IPS-18a (cell line): ENCODE results near the gene KIF9.
"Not testable (repeated sequence)": the region's sequence is repeated elsewhere in the genome, so short reads cannot be mapped to it uniquely, and the experiment has no call there.

Experiments
- H3K27ac ChIP-seq: one replicate; pipeline ENCODE4 v1.5.1; 2013; ENCODE audit warnings: low read length
- H3K27me3 ChIP-seq: one replicate; pipeline ENCODE4 v1.6.1; 2013; ENCODE audit warnings: mild to moderate bottlenecking, low read length; ENCODE audit not compliant: control insufficient read depth, insufficient read depth
- H3K36me3 ChIP-seq: one replicate; pipeline ENCODE4 v1.6.1; 2013; ENCODE audit warnings: low read depth, low read length; ENCODE audit not compliant: control insufficient read depth
- H3K4me1 ChIP-seq: one replicate; pipeline ENCODE4 v1.6.1; 2013; ENCODE audit warnings: low read depth, low read length; ENCODE audit not compliant: control insufficient read depth
- H3K4me3 ChIP-seq: one replicate; pipeline ENCODE4 v1.5.1; 2013; ENCODE audit warnings: low read length
- H3K9ac ChIP-seq: one replicate; pipeline ENCODE4 v1.6.1; 2013; ENCODE audit warnings: mild to moderate bottlenecking, low read length, moderate library complexity
- H3K9me3 ChIP-seq: one replicate; pipeline ENCODE4 v1.6.1; 2013; ENCODE audit warnings: low read depth, low read length; ENCODE audit not compliant: control insufficient read depth

Gene KIF9

GRCh38 chr3:47310391-47310790 lies 27.8 kb upstream of the KIF9 start:
- no peaks in the 10 kb centered on the region for H3K4me1 ChIP-seq
- H3K36me3 ChIP-seq, result peaks cover 2% of the 10 kb centered on the region
- H3K27ac ChIP-seq, result no peak overlapping the region
- H3K9ac ChIP-seq, result no peak overlapping the region
- no peaks in the 10 kb centered on the region for H3K27me3 ChIP-seq
- H3K9me3 ChIP-seq, result no peaks in the 10 kb centered on the region
- no peak overlapping the region for H3K4me3 ChIP-seq

- H3K27me3 ChIP-seq, H3K4me1 ChIP-seq, H3K9me3 ChIP-seq, H3K27ac ChIP-seq, H3K4me3 ChIP-seq, H3K9ac ChIP-seq, H3K36me3 ChIP-seq: not testable (repeated sequence)
Measured at GRCh38 chr3:47309231-47309630, 26.6 kb upstream of the KIF9 start.

- no peak overlapping the region for H3K9ac ChIP-seq
- H3K27ac ChIP-seq, result no peak overlapping the region
- no peaks in the 10 kb centered on the region for H3K4me1 ChIP-seq
- peaks cover 11% of the 10 kb centered on the region for H3K36me3 ChIP-seq
- no peaks in the 10 kb centered on the region for H3K27me3 ChIP-seq
- H3K4me3 ChIP-seq, result no peak overlapping the region
- no peaks in the 10 kb centered on the region for H3K9me3 ChIP-seq
Measured at GRCh38 chr3:47306022-47306421, 23.4 kb upstream of the KIF9 start.

GRCh38 chr3:47301456-47301855 lies 18.9 kb upstream of the KIF9 start:
- Histone ChIP-seq H3K4me3 (no peak overlapping the region), H3K4me1 (no peaks in the 10 kb centered on the region), H3K9me3 (no peaks in the 10 kb centered on the region), H3K27me3 (no peaks in the 10 kb centered on the region), H3K27ac (no peak overlapping the region), H3K36me3 (peaks cover 9% of the 10 kb centered on the region), H3K9ac (no peak overlapping the region)

- no peaks in the 10 kb centered on the region for H3K27me3 ChIP-seq
- no peaks in the 10 kb centered on the region for H3K4me1 ChIP-seq
- H3K36me3 ChIP-seq, result peaks cover 9% of the 10 kb centered on the region
- no peak overlapping the region for H3K27ac ChIP-seq
- no peaks in the 10 kb centered on the region for H3K9me3 ChIP-seq
- H3K4me3 ChIP-seq, result no peak overlapping the region
- no peak overlapping the region for H3K9ac ChIP-seq
Measured at GRCh38 chr3:47299381-47300318, 17.1 kb upstream of the KIF9 start.

- Histone ChIP-seq H3K4me3 (no peak overlapping the region), H3K4me1 (no peaks in the 10 kb centered on the region), H3K27me3 (no peaks in the 10 kb centered on the region), H3K9ac (no peak overlapping the region), H3K27ac (no peak overlapping the region), H3K9me3 (no peaks in the 10 kb centered on the region), H3K36me3 (peaks cover 9% of the 10 kb centered on the region)
Measured at GRCh38 chr3:47298439-47298838, 15.8 kb upstream of the KIF9 start.

GRCh38 chr3:47296562-47297302 lies 14.1 kb upstream of the KIF9 start:
- Histone ChIP-seq H3K27me3 (no peaks in the 10 kb centered on the region), H3K27ac (no peak overlapping the region), H3K4me3 (no peak overlapping the region), H3K4me1 (no peaks in the 10 kb centered on the region), H3K9me3 (no peaks in the 10 kb centered on the region), H3K36me3 (peaks cover 1% of the 10 kb centered on the region), H3K9ac (no peak overlapping the region)

GRCh38 chr3:47295976-47296375 lies 13.4 kb upstream of the KIF9 start:
- H3K4me3 ChIP-seq, result no peak overlapping the region
- no peaks in the 10 kb centered on the region for H3K4me1 ChIP-seq
- no peak overlapping the region for H3K9ac ChIP-seq
- H3K27me3 ChIP-seq, result no peaks in the 10 kb centered on the region
- H3K9me3 ChIP-seq, result no peaks in the 10 kb centered on the region
- H3K27ac ChIP-seq, result no peak overlapping the region
- no peaks in the 10 kb centered on the region for H3K36me3 ChIP-seq

GRCh38 chr3:47295322-47295721 lies 12.7 kb upstream of the KIF9 start:
- H3K36me3 ChIP-seq, result no peaks in the 10 kb centered on the region
- H3K27ac ChIP-seq, result no peak overlapping the region
- no peaks in the 10 kb centered on the region for H3K9me3 ChIP-seq
- no peak overlapping the region for H3K4me3 ChIP-seq
- H3K27me3 ChIP-seq, result no peaks in the 10 kb centered on the region
- H3K4me1 ChIP-seq, result no peaks in the 10 kb centered on the region
- H3K9ac ChIP-seq, result no peak overlapping the region

GRCh38 chr3:47294392-47294791 lies 11.8 kb upstream of the KIF9 start:
- no peak overlapping the region for H3K27ac ChIP-seq
- no peaks in the 10 kb centered on the region for H3K4me1 ChIP-seq
- H3K4me3 ChIP-seq, result no peak overlapping the region
- H3K36me3 ChIP-seq, result peaks cover 3% of the 10 kb centered on the region
- no peaks in the 10 kb centered on the region for H3K27me3 ChIP-seq
- no peak overlapping the region for H3K9ac ChIP-seq
- no peaks in the 10 kb centered on the region for H3K9me3 ChIP-seq

GRCh38 chr3:47293822-47294221 lies 11.2 kb upstream of the KIF9 start:
- H3K4me3 ChIP-seq, result no peak overlapping the region

More at GRCh38 chr3:47293822-47294221, 11.2 kb upstream of the KIF9 start:
- no peak overlapping the region for H3K9ac ChIP-seq
- H3K27ac ChIP-seq, result no peak overlapping the region
- H3K4me1 ChIP-seq, result no peaks in the 10 kb centered on the region
- no peaks in the 10 kb centered on the region for H3K9me3 ChIP-seq
- peaks cover 8% of the 10 kb centered on the region for H3K36me3 ChIP-seq
- H3K27me3 ChIP-seq, result no peaks in the 10 kb centered on the region
